Astrocyte of the hippocampus (primary cell): ENCODE results near the gene SAXO2.
"Not testable (repeated sequence)": the region's sequence is repeated elsewhere in the genome, so short reads cannot be mapped to it uniquely, and the experiment has no call there.

Experiments
- DNase-seq: peaks from one replicate; pipeline ENCODE4 v3.0.0; 2011; ENCODE audit warnings: low read depth, low spot score

Gene SAXO2

GRCh38 chr15:82333603-82334553 is 71.3 kb downstream of the SAXO2 start:
- DNase-seq: not testable (repeated sequence)
